GM18507 (cell line): ENCODE measurements around the gene PDE2A.

Experiments
- DNase-seq: peaks from one replicate; pipeline ENCODE4 v3.0.0; 2011; ENCODE audit warnings: low read depth; ENCODE audit not compliant: insufficient read length; ENCODE audit errors: extremely low spot score
- FAIRE-seq: peaks from 2 replicates; lab custom pipeline; 2011; peaks lifted over from hg19 to GRCh38; lab: Jason Lieb, UNC

PDE2A gene

DNA sequence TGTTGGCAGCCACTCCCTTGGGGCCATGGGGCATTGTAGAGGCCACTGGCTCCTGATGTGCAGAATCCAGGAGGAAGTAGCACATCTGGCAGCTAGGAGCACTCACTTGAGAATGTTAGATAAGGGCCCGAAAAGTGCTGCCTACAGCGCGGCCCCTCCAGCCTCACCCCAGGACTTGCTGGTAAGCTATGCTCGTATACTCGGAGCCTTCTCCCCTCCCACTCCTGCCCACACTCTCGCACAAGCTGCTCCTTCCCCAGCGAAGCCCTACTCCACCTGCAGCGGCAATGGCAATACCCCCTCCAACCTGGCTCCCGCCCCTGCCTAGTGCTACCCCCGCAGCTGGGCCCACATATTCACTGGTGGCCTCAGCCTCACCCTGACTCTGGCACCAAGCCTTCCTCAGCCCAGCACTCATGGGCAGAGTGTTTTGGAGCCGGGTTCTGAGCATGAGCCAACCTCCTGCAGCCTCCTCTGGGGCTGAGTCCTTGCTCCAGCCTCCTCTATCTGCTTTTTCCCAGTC lies 47.7 kb downstream of the PDE2A start:
- FAIRE-seq (no peak), DNase-seq (no peak)

DNA sequence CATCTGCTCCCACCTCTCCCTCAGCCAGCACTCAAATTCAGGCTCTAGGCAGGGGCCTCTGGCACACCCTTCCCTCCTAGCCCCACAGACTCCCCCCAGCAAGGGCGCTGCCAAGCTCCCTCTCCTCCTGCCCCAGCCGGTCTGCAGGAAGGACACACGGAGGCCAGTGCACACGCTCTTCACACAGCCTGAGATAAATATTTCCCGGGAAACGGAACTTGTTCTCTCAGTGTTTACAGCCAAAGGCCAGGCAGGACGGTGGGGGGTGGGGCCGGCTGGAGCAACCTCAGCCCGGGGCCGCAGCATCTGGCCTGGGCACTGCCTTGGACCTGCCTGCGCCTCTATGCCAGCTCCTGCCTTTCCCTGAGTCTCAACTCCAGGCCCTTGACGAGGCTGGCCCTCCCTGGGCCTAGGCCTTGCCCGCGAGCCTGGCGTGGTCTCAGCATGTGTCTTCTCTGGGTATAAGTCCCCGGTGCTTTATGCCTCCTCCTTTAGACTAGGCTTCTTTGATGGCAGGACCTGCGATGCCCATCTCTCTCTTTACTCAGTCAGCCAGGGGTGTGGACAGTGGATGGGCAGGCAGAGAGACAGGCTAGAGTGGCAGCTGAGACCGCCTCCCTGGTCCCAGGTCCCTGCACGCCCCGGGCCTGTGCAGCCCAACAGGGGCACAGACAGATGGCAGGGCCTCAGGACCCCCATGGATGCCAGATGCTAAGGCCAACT lies 48.4 kb downstream of the PDE2A start:
- no peak for FAIRE-seq
- no peak for DNase-seq

DNA sequence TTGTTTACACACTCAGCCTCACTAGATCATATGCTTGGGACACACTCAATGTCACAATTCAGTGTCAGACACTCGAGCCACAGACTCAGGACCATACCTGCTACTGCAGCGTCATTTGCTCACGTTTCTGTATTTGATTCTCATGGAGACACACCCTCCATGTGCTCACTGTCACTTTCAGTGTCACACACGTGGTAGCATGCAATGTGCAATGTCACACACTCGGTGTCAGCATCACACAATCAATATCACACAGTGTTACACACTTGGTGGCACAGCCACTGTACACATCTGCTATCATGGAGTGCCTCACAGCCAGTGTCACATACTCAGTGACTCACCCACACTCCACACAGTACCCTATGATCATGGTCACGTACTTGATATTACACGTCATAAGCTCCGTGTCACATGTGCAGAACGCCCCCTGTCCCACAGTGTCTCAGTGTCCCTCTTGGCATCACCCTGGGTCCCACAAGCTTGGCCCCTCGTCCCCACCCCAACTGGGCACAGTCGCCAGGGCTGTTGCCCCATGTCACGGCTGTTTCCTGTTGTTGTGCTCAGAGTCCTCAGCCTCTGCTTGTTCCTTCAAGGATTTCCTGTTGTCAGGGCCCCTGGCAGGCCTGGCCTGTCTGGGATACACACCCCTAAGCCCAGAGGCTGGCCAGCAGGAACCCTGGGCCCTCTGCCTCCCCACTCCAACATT lies 49.6 kb downstream of the PDE2A start:
- DNase-seq, result no peak

DNA sequence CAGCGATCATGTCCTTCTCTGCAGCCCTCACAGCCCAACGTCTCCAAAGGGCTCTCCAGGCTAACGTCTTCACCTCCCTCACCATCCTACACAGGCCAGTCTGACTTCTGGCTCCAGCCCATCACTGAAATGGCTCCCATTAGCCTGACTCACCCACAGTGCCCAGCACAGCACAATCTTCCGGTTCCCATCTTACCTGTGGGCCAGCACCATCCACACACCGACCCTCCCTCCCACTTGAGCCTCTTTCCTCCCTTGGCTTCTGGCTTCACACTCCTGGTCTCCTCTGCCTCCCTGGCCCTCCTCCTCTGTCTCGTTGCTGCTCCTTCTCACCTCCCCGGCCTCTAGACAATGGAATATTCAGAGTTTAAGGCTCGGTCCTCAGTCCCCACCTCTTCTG lies 51.2 kb downstream of the PDE2A start:
- FAIRE-seq (no peak), DNase-seq (no peak)

More for the DNA sequence above, 49.6 kb downstream of the PDE2A start:
- FAIRE-seq, result no peak

DNA sequence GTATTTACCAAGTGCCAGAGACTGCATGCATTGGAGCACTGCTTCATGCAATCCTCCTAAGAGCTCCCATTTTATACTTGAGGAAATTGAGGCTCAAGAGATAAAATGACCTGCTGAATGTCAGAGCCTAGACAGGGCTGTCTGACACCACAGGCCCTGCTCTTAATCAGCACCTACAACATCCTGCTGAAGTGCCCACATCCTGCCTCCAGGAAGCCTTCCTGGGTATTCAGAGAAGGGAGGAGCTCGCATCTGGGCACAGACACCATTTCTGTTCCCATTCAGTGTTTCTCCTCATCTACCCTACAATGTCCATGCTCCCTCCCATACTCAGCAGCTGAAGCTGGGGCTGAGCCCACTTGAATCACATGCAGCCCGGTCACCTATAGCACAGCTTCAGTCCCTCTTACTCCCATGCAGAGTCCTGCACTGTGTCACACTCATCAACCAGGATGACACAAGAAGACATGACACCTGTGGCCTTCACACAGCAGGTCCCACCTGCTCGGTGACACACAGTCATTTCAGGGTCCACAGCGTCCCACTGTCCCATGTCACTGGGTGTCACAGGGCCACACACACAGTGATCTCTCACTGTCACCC lies 53.1 kb downstream of the PDE2A start:
- no peak for FAIRE-seq
- no peak for DNase-seq

DNA sequence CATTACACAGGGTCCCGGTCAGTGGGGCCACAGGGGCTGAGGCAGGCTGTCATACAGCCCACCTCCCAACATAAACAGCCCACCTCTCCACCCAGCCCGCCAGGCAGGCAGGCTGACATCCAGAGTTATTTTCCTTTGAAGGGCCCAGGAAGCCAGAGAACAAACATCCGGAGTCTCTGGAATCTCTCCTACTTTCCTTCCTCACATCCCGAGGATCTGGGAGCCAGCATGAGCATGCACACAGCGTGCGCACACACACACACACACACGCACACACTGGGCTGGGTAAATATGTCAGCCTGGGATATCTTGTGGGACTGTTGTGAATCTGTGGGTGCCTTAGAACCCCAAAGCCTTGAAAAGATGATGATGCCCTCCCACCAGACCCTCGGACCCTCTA lies 55.4 kb downstream of the PDE2A start:
- FAIRE-seq (no peak), DNase-seq (no peak)

DNA sequence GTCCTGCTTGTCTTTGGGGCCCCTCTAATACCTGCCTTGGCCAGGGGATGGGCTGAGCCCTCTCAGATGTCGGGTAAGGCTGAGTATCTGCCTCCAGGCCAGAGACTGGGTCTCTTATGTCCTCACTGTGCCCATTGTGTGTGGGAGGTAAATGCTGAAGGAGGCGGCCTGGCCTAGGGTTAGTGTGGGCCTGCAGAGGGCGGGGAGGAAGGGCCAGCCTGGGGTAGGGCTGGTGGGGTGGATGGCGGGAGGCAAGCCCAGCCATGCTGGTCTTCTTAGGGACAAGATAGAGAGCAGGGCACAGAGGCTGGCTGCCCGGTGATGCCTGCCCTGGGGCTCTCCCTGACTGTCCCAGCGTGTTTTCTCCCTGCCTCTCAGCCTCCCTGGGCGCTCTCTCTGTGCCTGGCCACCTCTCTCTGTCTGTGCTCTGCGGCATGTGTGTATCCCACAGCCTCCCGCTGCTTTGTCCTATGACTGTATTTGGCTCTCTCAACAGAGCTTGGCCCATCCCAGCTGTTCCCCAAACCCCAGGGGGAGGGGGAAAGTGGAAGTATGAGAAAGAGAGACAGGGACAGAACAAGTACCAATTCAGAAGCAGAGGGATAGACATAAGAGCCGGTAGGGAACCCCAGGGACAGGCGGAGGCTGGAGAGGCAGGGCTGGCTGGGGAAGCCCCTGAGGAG lies 57.0 kb downstream of the PDE2A start:
- no peak for FAIRE-seq
- DNase-seq, result no peak

DNA sequence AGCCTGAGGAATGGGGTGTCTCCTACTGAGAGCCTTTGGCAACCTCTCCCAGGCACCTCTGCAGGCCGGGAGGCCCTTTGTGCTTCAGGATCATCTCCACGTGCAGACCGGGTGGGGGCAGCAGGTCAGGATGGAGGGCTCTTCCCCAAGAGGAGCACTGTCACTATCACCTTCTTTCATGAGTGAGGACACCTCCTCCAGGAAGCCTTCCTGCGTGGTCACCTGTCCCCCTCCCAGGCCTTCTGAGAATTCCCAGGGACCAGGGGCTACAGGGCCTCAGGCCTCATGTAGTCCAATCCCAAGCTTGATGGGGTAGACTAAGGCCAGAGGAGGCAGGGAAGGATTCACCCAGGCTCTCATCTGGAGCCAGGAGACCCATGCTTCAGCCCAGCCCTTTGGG lies 57.6 kb downstream of the PDE2A start:
- no peak for DNase-seq
- no peak for FAIRE-seq

DNA sequence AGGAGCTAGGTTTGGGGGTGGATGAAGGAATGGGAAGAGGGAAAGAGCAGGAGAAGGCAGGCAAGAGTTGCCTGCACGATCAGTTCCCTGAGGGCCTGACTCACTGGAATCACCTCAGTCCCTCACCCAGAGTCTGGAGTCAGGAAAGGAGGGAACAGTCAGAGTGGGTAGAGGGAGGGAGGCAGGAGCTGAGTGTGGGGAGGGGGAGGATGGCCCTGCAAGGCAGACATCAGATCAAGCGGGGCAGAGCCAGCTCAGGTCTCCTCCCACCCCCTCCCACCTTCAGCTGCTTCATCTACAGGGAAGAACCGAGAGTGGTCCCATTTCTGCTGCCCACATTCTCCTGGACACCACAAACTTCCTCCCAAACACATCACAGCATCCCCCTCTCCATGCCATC lies 58.9 kb downstream of the PDE2A start:
- no peak for FAIRE-seq
- DNase-seq, result no peak

DNA sequence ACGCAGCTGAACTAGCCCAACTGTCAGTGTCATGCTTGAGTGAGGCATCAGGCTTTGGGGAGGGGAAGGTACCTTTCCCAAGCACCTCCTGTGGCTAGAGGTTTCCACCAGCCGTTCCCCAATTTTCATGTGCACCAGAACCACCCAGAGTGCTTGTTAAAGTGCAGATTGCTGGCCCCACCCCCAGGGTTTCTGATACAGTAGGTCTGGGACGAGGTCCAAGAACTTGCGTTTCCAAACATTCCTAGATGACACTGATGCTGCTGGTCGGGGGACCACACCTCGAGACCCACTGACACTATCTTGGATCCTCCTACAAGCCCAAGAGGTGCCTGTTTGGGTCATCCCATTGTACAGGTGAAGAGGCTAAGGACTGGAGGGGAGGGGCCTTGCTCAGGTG lies 59.8 kb downstream of the PDE2A start:
- DNase-seq (no peak), FAIRE-seq (no peak)

DNA sequence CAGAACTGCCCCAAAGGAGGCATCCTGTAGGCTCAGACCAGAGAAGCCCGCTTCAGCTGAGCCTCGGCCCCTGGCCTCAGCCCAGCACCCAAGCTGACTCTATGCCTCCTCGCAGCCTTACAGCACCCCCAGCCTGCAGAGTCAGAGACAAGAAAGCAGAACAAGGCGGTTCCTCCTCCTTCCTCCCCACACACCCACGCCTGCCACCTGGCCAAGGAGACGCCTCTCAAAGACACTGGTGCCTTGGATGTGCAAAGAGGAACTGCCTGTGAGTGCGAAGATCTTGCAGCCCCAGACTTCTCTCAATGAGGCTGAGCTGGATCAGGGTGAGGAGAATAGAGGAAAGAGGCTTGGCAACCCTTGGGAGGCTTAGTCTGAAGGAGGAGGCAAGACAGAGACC lies 60.2 kb downstream of the PDE2A start:
- FAIRE-seq (peak; percentile 84), DNase-seq (peak; percentile 60)

DNA sequence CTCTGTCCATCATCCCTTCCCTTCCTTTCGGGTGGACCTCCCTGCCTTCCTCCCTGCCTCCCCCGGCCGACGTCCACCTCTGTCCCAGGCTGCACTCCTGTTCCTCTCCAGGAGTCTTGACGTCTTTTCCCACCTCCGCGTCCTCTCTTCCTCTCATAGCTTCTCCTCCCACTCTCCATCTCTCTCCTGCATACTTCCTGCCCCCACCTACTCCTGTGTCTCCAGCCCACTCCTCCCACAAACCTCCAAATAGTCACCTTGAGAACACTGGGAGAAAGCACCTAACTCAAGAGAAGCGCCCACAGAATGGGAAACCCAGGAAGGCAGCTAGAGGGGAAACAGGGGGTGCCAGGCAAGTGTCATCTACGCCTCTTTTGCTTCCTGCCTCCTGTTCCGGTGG lies 60.8 kb downstream of the PDE2A start:
- DNase-seq (no peak), FAIRE-seq (no peak)

DNA sequence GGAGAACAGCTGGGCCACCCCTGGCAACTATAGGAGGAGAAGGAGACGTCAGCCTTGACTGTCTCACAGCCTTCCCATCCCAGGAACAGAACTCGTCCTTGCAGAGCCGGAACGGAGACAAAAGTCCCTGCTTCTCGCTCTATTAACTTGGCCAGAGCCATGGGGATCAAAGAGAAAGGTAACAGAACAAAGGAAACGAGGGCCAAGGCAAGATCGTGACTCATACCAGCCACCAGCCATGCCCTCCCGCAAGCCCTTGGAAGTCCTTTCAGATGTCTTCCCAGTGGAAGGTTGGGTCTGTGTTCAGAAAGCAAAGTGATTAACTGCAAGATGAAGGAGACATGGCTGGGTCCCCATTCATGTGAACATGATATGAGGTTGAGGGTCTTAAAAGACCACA lies 64.7 kb downstream of the PDE2A start:
- no peak for FAIRE-seq
- DNase-seq, result no peak

DNA sequence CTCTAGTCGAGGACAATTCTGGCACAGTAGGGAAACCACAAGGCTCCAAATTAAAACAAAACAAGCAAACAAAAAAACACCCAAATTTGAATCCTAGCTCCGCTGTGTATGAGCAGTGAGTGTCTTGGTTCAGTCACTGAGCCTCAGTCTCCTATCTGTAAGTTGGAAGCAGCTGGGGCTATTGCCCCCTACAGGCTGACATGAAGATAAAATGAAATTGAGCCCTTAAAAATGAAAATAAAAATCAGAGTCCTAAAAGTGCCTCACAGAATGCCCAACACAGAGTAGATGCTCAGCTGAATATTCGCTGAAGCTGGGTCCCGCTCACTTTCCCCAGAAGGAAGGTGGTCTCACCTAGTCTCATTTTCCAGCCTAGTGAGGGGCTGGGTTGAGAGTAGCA lies 65.2 kb downstream of the PDE2A start:
- DNase-seq (no peak), FAIRE-seq (peak; percentile 54)

DNA sequence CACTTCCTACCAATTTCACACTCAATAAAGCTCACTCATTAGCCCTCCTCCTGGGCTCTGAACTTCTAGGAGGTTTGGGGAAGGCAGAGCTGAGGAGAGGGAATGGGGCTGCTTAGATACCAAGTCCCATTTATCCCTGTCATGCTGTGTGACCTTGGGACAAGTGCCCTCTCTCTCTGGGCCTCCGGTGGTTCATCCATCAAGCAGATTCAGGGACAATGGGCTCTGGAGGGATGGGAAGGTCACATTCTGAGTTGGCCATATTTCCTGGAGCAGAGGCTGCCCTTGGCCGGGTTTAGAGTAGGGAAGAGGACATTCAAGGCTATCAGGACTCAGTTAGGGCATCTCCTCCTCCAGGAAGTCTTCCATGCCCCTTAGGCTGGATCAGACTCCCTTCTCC lies 66.7 kb downstream of the PDE2A start:
- DNase-seq (no peak), FAIRE-seq (no peak)

DNA sequence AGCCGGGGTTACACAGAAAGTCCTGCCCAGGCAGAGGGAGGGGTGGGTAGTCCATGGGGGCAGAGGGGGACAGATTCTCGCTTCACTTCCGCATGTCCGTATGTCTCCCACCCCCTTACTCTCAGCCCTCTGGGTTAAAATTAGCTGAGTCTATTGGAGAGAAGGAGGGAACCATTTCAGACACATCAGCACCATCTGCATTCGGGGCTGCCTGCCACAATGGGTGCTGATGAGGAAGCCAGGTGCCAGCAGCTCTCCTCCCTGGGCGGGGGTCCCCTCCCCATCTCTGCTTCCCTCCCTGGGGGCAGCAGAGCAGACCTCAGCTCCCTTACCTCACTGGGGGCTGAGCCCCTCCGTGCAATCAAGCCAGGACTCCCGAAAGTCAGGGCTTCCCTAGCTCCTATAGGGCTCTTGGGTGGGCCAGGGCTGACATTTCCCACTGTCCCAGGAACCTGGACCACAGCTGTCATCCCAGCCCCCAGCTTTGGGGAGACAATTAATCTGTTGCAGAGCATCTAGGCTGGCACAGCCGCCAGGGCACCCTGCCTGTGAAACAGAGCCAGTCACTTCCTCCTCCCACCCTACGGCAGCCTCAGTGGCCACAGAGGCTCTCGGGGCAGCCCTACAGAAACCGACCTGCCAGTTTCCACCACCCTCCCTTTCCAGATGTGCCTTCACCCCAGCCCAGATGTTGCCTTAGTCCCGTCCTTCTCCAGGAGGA lies 67.3 kb downstream of the PDE2A start:
- DNase-seq, result no peak
- FAIRE-seq, result no peak

DNA sequence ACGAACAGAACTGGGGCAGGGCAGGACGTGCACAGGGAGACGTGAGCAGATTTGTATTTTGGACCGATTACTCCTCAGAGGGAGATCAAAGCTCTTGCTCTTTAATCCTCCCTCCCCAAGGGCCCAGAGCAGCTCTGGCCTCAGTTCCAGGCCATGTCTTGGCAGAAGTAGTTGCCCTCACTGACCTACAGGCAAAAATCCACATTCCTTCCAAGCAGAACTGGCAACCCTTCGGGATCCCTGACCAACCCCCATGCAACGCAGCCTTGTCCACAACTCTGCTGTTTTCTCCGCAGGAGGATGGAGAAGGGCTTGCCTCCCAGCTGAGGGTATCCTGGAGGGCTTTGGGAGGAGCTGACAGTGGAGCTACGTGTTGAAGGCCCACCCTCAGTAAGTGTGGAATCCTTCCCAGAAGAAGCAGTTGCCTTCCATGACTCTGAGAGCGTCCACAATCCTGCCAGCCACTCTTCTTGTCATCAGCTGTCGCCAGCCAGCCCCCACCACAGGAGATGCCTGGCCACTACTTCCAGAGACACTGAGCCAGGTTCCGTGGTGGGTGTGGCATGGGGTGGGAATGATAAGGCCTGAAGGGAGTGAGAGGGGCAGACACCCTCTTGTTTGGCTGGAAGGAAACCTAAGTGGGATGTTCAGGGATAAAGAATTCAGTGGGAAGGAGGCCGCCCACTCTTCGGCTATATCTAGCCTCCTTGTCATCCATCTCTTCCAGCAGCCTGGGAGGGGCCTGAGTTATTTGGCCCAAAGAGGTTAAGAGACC lies 68.1 kb downstream of the PDE2A start:
- DNase-seq, result no peak
- no peak for FAIRE-seq

DNA sequence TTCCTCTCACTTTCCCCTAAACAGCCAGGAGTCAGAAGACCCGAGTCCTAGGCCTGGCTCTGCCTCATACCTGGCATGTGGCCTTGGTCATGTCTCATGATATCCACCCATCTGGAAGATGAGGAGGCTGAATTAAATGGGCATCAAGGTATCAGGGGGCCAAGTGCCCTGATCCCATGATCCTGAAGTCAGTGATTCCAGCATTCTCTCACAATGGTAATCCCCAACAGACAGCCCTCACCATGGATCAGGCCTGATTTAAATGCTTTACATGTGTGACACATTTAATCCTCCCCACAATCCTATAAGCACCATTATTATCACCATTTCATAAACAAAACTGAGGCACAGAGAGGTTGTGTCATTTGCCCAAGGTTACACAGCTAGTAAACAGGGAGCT lies 70.0 kb downstream of the PDE2A start:
- DNase-seq, result no peak
- FAIRE-seq, result no peak
